ENCODE measurements around the gene CIRBP. TPM values are rescaled to one million over a fixed set of nuclear protein-coding genes. Genes with fewer than 3 reads are reported as not detected.

CIRBP gene
- total and polyA plus RNA-seq, 2 donors: 229 to 693 TPM

DNA sequence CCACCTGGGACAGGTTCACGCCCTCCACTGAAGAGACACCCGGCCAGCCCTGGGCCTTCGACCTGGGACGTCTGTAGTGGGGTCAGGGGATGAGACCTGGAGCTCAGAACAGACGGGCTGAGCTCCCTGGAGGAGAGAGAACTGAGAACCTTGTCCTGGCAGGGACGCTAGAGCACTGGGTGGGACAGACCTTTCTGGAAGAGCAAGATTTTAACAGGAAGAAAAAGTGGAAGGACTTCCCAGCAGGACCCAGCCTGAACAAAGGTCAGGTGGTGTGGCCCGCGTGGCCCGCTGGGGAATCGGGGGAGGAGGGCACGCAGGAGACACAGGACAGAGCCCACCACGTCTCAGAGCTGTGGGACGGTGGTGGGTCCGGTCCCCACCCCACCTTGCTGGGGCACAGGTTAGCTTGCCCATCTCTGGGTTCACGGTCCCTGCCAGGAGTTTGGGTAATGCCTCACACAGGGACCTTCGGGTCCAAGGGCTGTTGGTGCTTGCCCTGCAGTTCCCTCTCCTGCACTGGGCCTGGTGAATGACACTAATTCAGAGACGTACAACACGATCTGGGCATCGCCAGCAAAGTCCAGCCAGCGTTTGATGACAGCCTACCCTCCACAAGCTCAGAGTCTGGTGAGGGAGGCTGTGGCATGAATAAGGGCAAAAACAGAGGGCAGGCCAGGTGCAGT, 15.3 kb downstream of the CIRBP start:
- Histone ChIP-seq H3K36me3 (ENCODE audit: control insufficient read depth in 2 of 2, insufficient read depth in 2 of 2, low read length in 1 of 2) (peaks cover under 1 to 2% of the 10 kb centered on the region in 2 donors), H3K27ac (ENCODE audit: low read depth in 1 of 2, low read length in 1 of 2) (no peak overlapping the region), H3K9me3 (ENCODE audit: control insufficient read depth in 2 of 2, insufficient read depth in 1 of 2, low read length in 1 of 2) (peaks cover 0 to 7% of the 10 kb centered on the region in 2 donors), H3K27me3 (ENCODE audit: control insufficient read depth in 2 of 2, insufficient read depth in 1 of 2, low read length in 1 of 2) (peaks cover 62 to 63% of the 10 kb centered on the region in 2 donors), H3K4me3 (ENCODE audit: low read length in 2 of 2) (no peak overlapping the region), H3K4me1 (ENCODE audit: control insufficient read depth in 2 of 2, insufficient read depth in 2 of 2, low read length in 2 of 2) (no peaks in the 10 kb centered on the region)
- 79% methylated on average over 20 of the region's 20 CpGs for WGBS
- no peak for DNase-seq (ENCODE audit: low read depth in 6 of 9, low spot score in 9 of 9)

GRCh38 chr19:1284979-1285736, 16.0 kb downstream of the CIRBP start:
- Histone ChIP-seq H3K27me3 (ENCODE audit: control insufficient read depth in 2 of 2, insufficient read depth in 1 of 2, low read length in 1 of 2) (peaks cover 63 to 69% of the 10 kb centered on the region in 2 donors), H3K9me3 (ENCODE audit: control insufficient read depth in 2 of 2, insufficient read depth in 1 of 2, low read length in 1 of 2) (peaks cover 0 to 7% of the 10 kb centered on the region in 2 donors), H3K27ac (ENCODE audit: low read depth in 1 of 2, low read length in 1 of 2) (no peak overlapping the region), H3K4me1 (ENCODE audit: control insufficient read depth in 2 of 2, insufficient read depth in 2 of 2, low read length in 2 of 2) (no peaks in the 10 kb centered on the region), H3K36me3 (ENCODE audit: control insufficient read depth in 2 of 2, insufficient read depth in 2 of 2, low read length in 1 of 2) (no peaks in the 10 kb centered on the region), H3K4me3 (ENCODE audit: low read length in 2 of 2) (no peak overlapping the region)
- no peak for DNase-seq (ENCODE audit: low read depth in 6 of 9, low spot score in 9 of 9)
- 23% methylated on average over 51 of the region's 51 CpGs for WGBS

DNA sequence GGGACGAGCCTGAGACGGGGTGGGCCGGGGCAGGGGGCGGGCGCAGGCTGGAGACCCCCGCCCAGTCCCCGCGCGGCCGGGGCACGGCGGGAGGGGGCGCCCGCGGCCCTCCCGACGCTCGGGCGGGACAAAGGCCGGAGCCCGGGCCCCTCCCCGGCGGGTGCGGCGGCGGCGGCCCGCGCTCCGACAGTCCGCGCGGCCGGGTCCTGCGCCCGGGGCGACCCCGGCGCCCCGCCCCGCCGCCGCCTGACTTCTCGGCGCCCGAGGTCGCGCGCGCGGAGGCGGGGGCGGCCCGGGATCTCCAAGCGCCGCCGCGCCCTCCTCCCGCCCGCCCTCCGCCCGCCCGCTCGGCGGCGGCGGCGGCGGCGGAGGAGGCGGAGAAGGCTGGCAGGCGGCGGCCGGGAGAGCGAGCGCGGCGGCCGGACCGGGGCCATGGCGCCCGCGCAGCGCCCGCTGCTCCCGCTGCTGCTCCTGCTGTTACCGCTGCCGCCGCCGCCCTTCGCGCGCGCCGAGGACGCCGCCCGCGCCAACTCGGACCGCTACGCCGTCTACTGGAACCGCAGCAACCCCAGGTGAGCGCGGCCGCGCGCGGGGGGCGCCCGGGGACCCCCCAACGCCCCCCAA, 16.7 kb downstream of the CIRBP start, which contains the start of gene EFNA2:
Gene EFNA2, plus strand, starts transcription at position 137 of the 624 bp plus-strand sequence. Its CDS starts 296 bp downstream, at position 433.
- 1% methylated on average over 112 of the region's 113 CpGs for WGBS
- peaks cover 63 to 76% of the 10 kb centered on the region in 2 donors for H3K27me3 ChIP-seq (ENCODE audit: control insufficient read depth in 2 of 2, insufficient read depth in 1 of 2, low read length in 1 of 2)
- H3K27ac ChIP-seq (ENCODE audit: low read depth in 1 of 2, low read length in 1 of 2): no peak within 1 kb of the TSS
- H3K36me3 ChIP-seq (ENCODE audit: control insufficient read depth in 2 of 2, insufficient read depth in 2 of 2, low read length in 1 of 2): no peaks in the 10 kb centered on the region
- H3K4me1 ChIP-seq (ENCODE audit: control insufficient read depth in 2 of 2, insufficient read depth in 2 of 2, low read length in 2 of 2): no peaks in the 10 kb centered on the region
- DNase-seq (ENCODE audit: low read depth in 6 of 9, low spot score in 9 of 9): no peak
- peak within 1 kb of the TSS in 1 of 2 donors; percentile 34 for H3K4me3 ChIP-seq (ENCODE audit: low read length in 2 of 2)
- H3K9me3 ChIP-seq (ENCODE audit: control insufficient read depth in 2 of 2, insufficient read depth in 1 of 2, low read length in 1 of 2): peaks cover 0 to 7% of the 10 kb centered on the region in 2 donors

DNA sequence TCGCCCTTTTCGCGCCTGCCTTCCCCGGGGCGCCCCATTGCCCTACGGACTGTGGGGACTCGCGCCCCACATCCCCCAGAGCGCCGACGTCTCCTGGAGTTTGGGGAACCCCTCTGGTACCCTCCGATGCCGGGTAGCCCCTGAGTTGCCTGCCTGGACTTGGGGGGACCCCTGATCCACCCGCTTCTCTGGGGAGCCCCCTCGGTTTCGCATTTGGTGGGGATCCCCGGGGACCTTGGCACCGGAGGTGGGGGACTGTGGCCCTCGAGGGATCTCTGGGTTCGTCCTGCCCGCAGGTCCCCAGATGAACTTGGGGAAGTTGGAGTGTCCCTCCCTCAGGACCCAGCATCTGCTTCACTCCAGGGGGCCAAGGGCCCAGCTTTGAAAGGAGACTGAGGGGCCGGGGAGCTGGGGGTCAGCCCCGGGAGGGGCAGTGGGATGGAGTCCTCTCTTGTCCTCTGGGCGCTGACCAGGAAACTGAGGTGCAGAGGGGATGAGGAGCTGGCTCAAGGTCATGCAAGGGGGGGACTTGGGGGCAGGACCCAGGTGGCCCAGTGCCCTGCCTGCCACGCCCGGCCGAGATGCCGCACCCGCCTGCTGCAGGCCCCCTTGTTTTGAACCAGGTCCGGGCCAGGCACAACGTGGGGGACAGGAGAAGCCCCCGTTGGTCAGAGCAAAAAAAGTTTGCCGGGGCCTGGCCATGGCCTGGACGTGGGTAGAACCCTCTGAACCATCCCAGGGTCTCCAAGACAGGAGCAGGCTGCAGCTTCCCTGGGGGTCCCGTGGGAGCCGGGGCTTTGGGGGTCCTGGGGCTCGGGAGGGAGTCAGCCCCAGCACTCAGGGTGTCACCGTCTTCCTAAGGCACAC, 17.6 kb downstream of the CIRBP start:
- DNase-seq (ENCODE audit: low read depth in 6 of 9, low spot score in 9 of 9): no peak
- Histone ChIP-seq H3K4me3 (ENCODE audit: low read length in 2 of 2) (peak overlapping the region in 1 of 2 donors; percentile 34), H3K27ac (ENCODE audit: low read depth in 1 of 2, low read length in 1 of 2) (no peak overlapping the region), H3K36me3 (ENCODE audit: control insufficient read depth in 2 of 2, insufficient read depth in 2 of 2, low read length in 1 of 2) (no peaks in the 10 kb centered on the region), H3K4me1 (ENCODE audit: control insufficient read depth in 2 of 2, insufficient read depth in 2 of 2, low read length in 2 of 2) (no peaks in the 10 kb centered on the region), H3K9me3 (ENCODE audit: control insufficient read depth in 2 of 2, insufficient read depth in 1 of 2, low read length in 1 of 2) (peaks cover 0 to 7% of the 10 kb centered on the region in 2 donors), H3K27me3 (ENCODE audit: control insufficient read depth in 2 of 2, insufficient read depth in 1 of 2, low read length in 1 of 2) (peaks cover 63 to 85% of the 10 kb centered on the region in 2 donors)
- 50% methylated on average over 38 of the region's 38 CpGs for WGBS

- no peak for DNase-seq (ENCODE audit: low read depth in 6 of 9, low spot score in 9 of 9)
- Histone ChIP-seq H3K27me3 (ENCODE audit: control insufficient read depth in 2 of 2, insufficient read depth in 1 of 2, low read length in 1 of 2) (peaks cover 69 to 93% of the 10 kb centered on the region in 2 donors), H3K9me3 (ENCODE audit: control insufficient read depth in 2 of 2, insufficient read depth in 1 of 2, low read length in 1 of 2) (peaks cover 0 to 7% of the 10 kb centered on the region in 2 donors), H3K4me3 (ENCODE audit: low read length in 2 of 2) (no peak overlapping the region), H3K36me3 (ENCODE audit: control insufficient read depth in 2 of 2, insufficient read depth in 2 of 2, low read length in 1 of 2) (no peaks in the 10 kb centered on the region), H3K27ac (ENCODE audit: low read depth in 1 of 2, low read length in 1 of 2) (no peak overlapping the region), H3K4me1 (ENCODE audit: control insufficient read depth in 2 of 2, insufficient read depth in 2 of 2, low read length in 2 of 2) (no peaks in the 10 kb centered on the region)
- whole genome bisulfite sequencing: 34% methylated on average over 55 of the region's 55 CpGs
Measured at GRCh38 chr19:1287354-1288225, 18.5 kb downstream of the CIRBP start.

DNA sequence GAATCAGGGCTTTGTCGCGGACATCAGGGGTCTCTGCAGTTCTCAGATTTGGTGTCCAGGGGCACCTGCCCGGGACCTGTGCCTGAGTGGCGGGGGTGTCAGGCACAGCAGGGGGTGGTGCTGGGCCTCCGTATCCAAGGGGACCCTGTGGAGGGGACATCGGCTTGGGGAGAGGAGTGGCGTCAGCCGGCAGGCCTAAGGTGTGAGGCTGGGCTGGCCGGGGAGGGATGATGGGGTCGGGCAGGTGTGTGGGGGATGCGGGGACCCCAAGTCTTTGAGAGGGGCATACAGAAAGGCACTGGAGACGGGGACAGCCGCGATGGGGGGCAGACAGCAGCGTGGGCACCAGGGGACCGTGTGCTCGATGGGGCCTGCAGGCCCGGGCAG, 19.1 kb downstream of the CIRBP start:
- Histone ChIP-seq H3K4me1 (ENCODE audit: control insufficient read depth in 2 of 2, insufficient read depth in 2 of 2, low read length in 2 of 2) (no peaks in the 10 kb centered on the region), H3K9me3 (ENCODE audit: control insufficient read depth in 2 of 2, insufficient read depth in 1 of 2, low read length in 1 of 2) (peaks cover 0 to 7% of the 10 kb centered on the region in 2 donors), H3K27me3 (ENCODE audit: control insufficient read depth in 2 of 2, insufficient read depth in 1 of 2, low read length in 1 of 2) (peaks cover 66 to 93% of the 10 kb centered on the region in 2 donors), H3K4me3 (ENCODE audit: low read length in 2 of 2) (no peak overlapping the region), H3K27ac (ENCODE audit: low read depth in 1 of 2, low read length in 1 of 2) (no peak overlapping the region), H3K36me3 (ENCODE audit: control insufficient read depth in 2 of 2, insufficient read depth in 2 of 2, low read length in 1 of 2) (no peaks in the 10 kb centered on the region)
- no peak for DNase-seq (ENCODE audit: low read depth in 6 of 9, low spot score in 9 of 9)
- 92% methylated on average over 18 of the region's 18 CpGs for WGBS

- H3K4me1 ChIP-seq (ENCODE audit: control insufficient read depth in 2 of 2, insufficient read depth in 2 of 2, low read length in 2 of 2): no peaks in the 10 kb centered on the region
- H3K36me3 ChIP-seq (ENCODE audit: control insufficient read depth in 2 of 2, insufficient read depth in 2 of 2, low read length in 1 of 2): no peaks in the 10 kb centered on the region
- no peak overlapping the region for H3K4me3 ChIP-seq (ENCODE audit: low read length in 2 of 2)
- WGBS: 90% methylated on average over 41 of the region's 41 CpGs
- peaks cover 60 to 93% of the 10 kb centered on the region in 2 donors for H3K27me3 ChIP-seq (ENCODE audit: control insufficient read depth in 2 of 2, insufficient read depth in 1 of 2, low read length in 1 of 2)
- peaks cover 0 to 7% of the 10 kb centered on the region in 2 donors for H3K9me3 ChIP-seq (ENCODE audit: control insufficient read depth in 2 of 2, insufficient read depth in 1 of 2, low read length in 1 of 2)
- DNase-seq (ENCODE audit: low read depth in 6 of 9, low spot score in 9 of 9): no peak
- no peak overlapping the region for H3K27ac ChIP-seq (ENCODE audit: low read depth in 1 of 2, low read length in 1 of 2)
Measured at GRCh38 chr19:1288833-1289685, 19.9 kb downstream of the CIRBP start.

All from thymus (tissue), 11 donors.